Measurements from ENCODE around the gene ADRB2.

ADRB2 gene

GRCh38 chr5:148805326-148806290 is 20.8 kb upstream of the ADRB2 start:
- no peak for DNase-seq

- no peak for DNase-seq
These were observed 19.9 kb upstream of the ADRB2 start for GRCh38 chr5:148806520-148806931.

- DNase-seq = no peak
These were observed 18.6 kb upstream of the ADRB2 start for GRCh38 chr5:148807851-148808250.

GRCh38 chr5:148808864-148809642 is 17.4 kb upstream of the ADRB2 start:
- no peak for DNase-seq

GRCh38 chr5:148809781-148810524 is 16.5 kb upstream of the ADRB2 start:
- no peak for DNase-seq

- DNase-seq = no peak
These were observed 15.6 kb upstream of the ADRB2 start for GRCh38 chr5:148810823-148811222.

- no peak for DNase-seq
These were observed 14.7 kb upstream of the ADRB2 start for GRCh38 chr5:148811756-148812155.

- no peak for DNase-seq
These were observed 11.3 kb upstream of the ADRB2 start for GRCh38 chr5:148815086-148815485.

- no peak for DNase-seq
These were observed 10.8 kb upstream of the ADRB2 start for GRCh38 chr5:148815578-148815977.

GRCh38 chr5:148816357-148816756 is 10.1 kb upstream of the ADRB2 start:
- DNase-seq = no peak

GRCh38 chr5:148816782-148817181 is 9.6 kb upstream of the ADRB2 start:
- DNase-seq = no peak

- DNase-seq = no peak
These were observed 8.8 kb upstream of the ADRB2 start for GRCh38 chr5:148817606-148818005.

GRCh38 chr5:148820461-148821395 is 5.7 kb upstream of the ADRB2 start:
- DNase-seq = no peak

- DNase-seq = no peak
These were observed 2.5 kb upstream of the ADRB2 start for GRCh38 chr5:148823871-148824270.

GRCh38 chr5:148825716-148826052 is 727 bp upstream of the ADRB2 start:
- no peak for DNase-seq

GRCh38 chr5:148826739-148827070 is 294 bp downstream of the ADRB2 start:
- no peak for DNase-seq

- no peak for DNase-seq
These were observed 1.3 kb downstream of the ADRB2 start for GRCh38 chr5:148827723-148828122.

- no peak for DNase-seq
These were observed 2.3 kb downstream of the ADRB2 start for GRCh38 chr5:148828511-148829247.

GRCh38 chr5:148829248-148829594 is 2.8 kb downstream of the ADRB2 start:
- DNase-seq = no peak

- DNase-seq = no peak
These were observed 3.3 kb downstream of the ADRB2 start for GRCh38 chr5:148829734-148830133.

- no peak for DNase-seq
These were observed 3.8 kb downstream of the ADRB2 start for GRCh38 chr5:148830211-148830610.

All from DMS79 (cell line).